Hypothalamus (tissue), 51 donors: ENCODE measurements around the gene TRPM2.

ENCODE experiments used
- DNase-seq, 51 donors: peaks; one replicate each; lab custom pipeline; 2025; lab: John Stamatoyannopoulos, UW

The TRPM2 gene

DNA sequence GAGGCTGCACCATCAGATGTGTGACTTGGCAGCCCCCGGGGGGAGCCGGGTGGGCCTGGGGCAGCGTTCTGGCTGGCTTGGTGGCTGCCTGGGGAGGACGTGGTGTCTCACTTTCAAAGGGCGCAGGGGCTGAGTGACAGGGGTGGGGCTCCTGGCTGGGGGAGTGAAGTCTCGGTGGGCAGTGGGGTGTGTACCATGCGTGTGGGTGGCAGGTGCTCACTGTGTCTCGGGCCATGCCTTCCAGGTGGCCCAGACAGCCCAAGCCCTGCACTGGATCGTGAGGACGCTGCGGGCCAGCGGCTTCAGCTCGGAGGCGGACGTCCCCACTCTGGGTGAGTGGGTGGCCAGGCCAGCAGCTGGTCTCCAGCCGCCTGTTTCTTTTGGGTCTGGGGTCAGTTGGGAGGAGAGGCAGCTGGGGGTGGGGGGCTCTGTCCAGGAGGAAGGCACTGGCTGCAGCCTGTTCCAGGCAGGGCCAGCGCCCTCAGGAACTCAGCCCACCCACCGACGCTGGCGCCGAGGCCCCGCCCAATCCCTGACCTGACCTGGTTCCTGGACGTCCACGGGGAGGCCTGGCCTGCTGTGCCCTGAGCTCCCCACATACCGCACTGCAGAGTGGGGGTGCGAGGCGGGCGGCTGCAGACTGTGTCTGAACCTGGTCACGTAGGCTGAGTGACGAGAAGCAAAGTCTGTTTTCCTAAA lies 71.3 kb downstream of the TRPM2 start:
- DNase-seq: no peak

DNA sequence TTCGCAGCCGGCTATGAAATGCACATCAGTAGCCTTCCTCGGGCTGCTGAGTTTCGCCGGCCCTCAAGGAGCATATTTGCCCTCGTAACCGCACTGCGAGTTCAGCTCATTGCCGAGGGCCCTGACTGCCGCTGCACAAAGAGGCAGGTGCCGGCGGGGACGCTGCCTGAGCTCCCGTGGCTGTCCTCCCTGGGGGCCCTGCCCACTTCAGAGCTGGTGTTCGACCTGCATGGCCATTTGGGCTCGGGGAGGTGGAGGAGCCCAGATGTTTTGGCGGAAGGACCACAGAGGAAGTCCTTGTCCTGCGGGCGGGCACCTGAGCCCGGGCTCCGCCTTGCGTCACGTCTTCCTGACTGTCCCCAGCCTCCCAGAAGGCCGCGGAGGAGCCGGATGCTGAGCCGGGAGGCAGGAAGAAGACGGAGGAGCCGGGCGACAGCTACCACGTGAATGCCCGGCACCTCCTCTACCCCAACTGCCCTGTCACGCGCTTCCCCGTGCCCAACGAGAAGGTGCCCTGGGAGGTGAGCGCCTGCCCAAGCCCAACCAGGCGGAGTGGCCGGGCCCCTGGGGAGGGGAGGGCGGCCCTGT lies 72.0 kb downstream of the TRPM2 start:
- no peak for DNase-seq

DNA sequence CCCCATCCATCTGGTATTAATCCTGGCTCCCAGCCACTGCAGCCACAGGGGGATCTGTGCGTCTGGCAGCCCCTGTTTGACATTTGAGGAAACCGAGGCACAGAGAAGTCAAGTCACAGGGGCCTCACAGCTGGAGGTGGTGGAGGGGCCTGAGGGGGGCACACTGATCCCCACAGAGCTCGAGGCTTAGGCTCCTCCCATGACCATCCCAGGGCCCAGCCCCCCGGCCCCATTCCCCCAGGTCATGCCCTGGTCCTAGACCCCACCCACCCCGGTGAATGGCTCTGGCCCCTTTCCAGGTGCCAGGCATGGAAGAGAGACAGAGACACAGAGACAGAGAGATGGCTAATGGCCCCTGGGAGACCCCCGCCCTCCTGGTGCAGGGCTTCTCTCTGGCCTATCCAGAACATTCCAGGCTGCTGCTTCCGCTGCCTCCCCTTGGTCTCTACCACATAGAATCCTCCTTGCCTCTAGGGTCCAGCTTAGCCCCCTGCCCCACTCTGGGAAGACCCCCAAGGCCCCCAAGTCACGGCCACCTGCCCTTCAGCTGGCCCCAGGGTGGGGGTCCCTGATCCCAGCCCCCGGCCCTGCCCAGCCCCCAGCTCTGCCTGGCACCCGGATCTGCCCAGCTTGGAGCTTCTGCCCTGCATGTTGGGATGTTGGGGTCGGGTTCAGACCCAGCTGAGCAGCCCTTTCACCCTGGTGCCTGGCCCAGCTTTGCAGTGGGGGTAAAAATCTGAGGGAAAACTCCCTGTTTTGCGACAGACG lies 72.7 kb downstream of the TRPM2 start:
- no peak for DNase-seq

DNA sequence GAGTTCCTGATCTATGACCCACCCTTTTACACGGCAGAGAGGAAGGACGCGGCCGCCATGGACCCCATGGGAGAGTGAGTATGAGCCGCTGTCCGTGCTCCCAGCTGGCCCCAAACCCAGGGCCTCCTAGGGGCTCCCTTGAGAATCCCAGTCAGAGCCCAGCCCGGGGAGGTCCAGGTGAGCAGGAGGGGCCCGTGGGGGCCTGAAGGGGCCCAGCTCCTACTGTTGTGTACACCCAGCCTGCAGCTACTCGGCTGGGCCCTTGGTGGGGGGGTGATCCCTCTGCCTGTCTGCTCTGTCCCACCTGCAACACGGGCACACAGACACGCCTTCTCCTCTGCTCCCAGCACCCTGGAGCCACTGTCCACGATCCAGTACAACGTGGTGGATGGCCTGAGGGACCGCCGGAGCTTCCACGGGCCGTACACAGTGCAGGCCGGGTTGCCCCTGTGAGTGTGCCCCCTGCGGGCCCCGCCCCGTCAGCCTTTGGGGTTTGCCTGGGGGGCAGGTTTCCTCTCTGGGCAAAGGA lies 73.3 kb downstream of the TRPM2 start:
- no peak for DNase-seq

DNA sequence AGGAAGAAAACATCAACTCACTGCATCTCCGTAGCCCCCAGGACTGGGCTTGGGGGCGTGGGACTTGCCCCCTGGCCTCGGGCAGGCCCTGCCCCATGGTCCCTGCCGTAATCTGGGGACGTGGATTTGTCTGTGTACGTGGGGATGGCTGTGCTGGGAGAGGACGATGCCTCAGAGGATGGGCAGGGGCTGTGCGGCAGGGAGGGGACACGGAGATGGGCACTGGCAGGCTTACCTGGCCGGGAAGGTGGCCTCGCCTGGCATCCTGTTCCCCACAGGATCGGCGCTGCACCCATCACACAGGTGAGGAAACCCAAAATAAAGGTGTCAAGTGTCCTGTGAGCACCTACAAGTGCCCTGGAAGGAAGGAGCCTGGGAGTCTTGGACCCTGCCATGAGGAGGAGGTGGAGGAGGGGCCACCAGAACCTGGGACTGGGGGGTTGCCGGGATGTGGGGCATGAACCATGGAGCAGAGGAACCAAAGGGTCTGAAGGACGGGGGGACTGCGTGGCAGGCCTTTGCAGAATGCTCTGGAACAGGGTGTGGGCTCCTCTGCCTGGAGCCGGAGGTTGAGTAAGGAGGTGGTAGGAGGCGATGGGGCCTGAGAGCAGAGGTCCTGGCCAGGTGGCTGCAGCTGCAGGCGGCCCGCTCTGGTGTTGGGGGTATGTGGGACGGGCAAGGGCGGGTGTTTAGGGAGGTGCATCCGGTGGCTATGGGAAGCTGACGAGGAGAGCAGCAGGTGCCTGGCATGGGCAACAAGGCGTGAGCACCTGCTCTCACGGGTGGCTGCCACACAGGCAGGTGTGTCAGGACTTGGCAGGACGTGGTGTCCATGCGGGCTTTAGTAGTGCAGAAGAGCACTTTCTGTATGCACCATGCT lies 74.1 kb downstream of the TRPM2 start:
- no peak for DNase-seq

DNA sequence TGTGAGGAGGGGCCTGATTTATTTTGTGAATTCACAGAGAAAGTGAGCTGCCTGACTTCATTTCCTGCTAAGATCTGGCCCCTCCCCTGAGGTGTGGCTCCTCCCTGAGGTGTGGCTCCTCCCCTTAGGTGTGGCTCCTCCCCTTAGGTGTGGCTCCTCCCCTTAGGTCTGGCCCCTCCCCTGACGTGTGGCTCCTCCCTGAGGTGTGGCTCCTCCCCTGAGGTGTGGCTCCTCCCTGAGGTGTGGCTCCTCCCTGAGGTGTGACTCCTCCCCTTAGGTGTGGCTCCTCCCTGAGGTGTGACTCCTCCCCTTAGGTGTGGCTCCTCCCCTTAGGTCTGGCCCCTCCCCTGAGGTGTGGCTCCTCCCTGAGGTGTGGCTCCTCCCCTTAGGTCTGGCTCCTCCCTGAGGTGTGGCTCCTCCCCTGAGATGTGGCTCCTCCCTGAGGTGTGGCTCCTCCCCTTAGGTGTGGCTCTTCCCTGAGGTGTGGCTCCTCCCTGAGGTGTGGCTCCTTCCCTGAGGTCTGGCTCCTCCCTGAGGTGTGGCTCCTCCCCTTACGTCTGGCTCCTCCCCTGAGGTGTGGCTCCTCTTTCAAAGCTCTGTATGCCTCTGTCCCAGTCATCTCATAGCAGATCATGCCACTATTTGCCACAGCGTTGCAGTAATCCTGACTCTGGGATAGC lies 75.0 kb downstream of the TRPM2 start:
- no peak for DNase-seq

DNA sequence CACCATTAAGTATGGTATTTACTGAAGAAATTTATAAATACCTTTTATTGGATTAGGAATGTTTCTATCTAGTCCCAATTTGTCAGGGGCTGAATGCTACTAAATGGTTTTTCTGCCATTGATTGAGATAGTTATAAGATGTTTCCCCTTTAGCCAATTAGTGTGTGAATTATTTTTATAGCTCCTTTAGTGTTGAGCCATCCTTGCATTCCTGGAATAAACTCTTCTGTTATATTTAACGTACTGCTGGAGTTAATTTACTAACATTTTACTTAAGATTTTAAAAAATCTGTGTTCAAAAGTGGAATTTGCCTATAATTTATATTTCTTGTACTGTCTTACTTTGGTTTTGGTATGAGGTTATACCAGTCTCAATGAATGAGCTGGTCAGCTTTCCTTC lies 76.5 kb downstream of the TRPM2 start:
- DNase-seq: no peak

DNA sequence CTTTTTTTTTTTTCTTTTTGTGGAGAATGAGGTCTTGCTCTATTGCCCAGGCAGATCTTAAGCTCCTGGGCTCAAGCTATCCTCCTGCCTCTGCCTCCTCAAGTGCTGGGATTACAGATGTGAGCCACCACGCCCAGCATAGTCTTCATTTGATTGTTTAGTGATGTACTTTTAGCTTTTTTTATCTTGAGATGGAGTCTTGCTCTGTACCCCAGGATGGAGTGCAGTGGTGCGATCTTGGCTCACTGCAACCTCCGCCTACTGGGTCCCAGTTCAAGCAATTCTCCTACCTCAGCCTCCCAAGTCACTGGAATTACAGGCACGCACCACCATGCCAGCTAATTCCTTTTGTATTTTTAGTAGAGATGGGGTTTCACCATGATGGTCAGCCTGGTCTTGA lies 77.9 kb downstream of the TRPM2 start:
- no peak for DNase-seq

DNA sequence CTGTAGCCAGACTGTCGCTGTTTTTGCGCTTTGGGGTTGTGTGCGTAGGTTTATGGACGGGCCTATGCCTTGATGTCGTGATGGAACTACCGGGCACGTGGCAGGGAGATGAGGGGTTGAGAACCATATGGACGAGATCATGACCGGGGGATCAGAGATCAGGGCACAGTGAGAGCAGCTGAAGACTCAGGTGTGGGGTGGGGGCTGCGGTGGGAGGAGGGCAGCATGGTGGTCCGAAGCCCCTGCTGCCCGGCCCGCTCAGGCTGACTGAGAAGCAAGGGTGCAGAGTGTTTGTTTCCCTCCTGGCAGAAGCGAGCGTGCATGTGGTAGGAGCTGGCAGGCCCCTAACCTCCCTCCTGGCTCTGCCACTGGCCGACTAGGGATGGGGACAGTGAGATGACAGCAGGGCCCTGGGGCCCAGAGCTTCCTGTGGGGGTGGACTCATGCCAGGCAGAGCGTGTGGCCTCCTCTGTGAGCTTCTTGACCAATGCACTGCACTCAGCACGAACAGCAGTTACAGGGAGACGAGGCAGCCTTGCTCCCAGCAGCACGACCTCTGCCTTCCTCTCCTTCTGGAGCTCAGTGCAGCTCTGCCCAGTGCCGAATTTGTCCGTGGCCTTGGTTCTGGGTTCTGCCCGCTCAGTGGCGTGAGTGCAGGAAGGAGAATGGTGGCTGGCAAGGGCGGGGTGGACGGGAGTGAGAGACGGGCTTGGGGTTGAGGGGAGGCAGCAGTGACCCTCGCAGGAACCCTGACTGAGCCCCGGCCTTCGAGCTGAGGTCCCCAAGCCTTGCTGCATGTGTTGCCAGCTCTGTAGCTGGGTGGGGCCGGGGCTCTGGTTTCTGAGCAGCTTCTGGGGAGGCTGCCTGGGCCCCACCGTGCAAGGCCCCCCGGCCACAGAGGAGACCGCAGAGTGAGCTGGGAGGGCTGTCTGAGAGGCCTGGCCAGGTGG lies 79.7 kb downstream of the TRPM2 start:
- no peak for DNase-seq

DNA sequence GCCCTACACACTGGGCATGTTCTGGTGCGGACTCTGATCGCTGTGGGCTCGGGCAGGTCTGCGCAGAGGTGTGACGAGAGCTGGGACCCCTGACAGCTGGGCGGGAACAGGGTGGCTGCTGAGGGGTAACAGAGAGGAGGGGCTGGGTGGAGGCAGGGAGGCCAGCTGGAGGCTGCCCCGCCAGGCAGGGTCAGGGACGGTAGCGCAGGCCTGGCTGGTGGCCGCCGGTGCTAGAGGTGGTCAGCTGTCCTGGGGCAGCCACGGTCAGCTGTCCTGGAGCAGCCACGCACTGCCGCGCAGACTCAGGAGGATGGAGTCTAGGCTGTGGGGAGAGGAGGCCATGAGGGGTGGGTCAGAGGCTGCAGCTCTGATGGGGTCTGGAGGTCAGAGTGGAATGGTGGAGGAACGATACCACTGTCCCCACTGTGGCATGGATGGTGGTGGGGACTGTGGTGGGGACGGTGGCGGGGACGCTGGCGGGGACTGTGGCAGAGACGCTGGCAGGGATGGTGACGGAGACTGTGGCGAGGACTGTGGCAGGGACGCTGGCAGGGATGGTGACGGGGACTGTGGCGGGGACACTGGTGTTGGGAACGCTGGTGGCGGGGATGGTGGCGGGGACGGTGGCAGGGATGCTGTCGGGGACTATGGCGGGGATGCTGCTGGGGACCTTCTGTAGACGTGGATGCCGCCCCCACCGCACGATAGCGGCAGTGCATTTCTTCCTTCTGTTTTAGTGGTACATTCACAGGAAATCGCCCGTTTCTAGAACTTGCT lies 80.6 kb downstream of the TRPM2 start:
- DNase-seq: no peak

DNA sequence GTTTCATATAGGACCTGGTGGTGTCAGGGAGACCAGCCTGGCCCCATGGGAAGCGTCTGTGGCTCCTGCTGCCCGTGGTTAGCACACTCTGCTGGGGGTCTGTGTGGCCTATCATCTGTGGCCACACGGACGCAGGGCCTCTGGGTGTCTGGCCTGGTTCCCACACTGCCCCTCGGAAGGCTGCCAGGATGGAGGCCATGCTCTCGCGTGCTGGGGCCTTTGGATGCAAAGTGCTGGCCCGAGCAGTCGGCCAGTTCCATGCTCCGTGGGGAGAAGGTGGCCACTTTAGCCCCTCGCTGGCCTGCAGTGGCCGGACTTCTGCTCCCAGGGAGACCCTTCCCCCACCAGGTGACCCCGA lies 81.1 kb downstream of the TRPM2 start:
- no peak for DNase-seq

DNA sequence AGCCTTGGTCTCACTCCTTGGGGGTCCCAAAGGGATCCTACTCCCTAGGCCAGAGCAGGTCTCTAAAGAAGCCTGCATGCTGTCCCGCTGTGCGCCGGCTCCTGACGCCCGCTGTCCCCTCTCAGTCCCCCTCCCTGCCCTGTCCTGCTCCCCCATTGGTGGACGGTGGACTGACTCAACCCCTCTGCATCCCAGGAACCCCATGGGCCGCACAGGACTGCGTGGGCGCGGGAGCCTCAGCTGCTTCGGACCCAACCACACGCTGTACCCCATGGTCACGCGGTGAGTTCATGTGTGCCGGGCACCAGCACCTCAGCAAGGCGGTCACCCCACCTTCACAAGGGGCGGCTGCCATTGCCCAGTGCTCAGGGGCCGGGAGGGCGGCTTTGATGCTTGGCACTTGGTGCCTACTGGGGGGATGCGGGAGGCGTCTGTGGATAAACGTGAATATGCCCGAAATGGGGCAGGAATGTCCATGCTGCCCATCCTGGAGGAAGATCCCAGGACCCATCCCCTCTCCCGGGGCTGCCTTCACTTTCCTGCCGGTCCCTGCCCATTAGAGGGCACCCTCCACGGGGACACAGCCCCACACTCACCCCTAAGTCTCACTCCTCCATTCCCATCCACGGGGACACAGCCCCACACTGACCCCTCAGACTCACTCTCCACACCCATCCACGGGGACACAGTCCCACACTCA lies 81.7 kb downstream of the TRPM2 start:
- no peak for DNase-seq

DNA sequence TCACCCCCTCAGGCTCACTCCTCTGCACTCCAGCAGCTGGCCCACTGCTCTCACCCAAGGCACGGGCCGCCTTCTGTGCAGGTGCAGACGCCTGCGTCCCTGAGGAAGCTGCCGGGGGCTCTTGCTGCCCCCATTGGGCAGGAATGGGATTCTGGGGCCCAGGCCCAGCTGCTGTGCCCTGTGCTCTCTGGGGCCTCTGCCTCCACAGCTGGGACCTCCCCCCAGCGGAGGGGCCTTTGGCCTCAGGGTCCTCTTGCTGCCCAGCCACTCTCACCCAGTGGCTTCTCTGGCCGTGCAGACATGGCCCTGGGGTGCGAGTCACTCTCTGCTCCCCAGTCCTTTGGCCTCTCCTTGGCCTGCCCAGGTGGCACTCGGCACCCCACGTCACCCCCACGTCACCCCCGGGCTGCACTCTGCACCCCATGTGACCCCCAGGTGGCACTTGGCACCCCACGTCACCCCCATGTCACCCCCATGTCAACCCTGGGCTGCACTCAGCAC lies 82.7 kb downstream of the TRPM2 start:
- no peak for DNase-seq

DNA sequence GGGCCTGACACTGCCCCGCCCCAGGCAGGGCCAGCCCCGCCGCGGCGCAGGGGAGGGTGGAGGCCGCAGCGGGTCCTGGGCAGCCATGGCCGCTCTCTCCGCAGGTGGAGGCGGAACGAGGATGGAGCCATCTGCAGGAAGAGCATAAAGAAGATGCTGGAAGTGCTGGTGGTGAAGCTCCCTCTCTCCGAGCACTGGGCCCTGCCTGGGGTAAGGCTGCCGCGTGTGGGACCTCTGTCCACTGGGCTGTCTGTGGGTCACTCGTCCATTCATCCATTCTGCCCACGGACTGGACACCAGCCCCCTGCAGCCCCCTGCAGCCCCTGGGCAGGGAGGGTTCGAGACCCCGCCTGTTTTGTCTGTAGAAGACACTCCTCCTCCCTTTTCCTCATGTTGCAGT lies 83.5 kb downstream of the TRPM2 start:
- no peak for DNase-seq

DNA sequence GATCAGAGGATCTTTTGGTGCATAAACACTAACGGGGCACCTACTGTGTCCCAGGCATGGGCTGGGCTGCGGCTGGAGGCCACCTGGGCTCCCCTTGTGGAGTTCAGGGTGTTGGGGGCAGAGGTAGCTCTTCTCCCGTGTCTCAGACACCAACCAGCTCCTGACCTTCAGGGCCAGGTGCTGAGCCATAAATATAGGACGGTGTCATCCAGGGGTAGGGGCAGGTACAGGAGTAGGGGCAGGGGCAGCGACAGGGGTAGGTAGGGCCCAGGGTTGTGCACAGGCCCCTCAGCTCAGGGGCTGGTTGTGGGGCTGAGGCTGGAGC lies 83.9 kb downstream of the TRPM2 start:
- DNase-seq: no peak

DNA sequence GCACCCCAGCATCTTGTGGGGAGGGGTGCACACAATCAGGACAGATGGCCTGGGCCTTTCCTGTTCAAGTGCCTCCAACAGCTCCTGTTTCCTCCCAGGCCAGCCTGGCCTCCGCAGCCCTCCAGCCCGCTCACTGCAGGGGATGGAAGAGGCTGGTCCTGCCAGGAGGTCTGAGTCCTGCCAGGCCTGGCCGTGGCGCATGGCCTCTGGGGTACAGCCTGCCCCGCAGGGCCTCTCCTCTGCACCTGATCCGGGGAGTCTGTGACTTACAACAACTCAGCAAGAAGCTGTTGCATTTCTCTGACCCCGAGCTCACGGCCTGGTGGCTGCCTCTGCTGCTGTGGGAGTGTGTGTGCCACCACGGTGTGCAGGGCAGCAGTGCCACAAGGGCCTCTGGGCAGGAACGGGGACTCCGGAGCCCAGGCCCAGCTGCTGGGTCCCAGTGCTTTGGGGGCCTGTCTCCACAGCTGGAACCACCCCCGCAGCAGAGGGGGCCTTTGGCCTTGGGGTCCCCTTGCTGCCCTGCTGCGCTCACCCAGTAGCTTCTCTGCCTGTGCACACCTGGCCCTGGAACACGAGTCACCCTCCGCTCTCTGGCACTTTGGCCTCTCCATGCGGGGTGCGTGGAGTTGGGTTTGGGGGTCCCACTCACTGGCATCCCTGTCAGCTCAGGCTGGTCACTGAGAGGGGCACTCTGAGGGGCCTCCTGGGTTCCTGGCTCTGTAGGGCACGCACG lies 84.4 kb downstream of the TRPM2 start:
- DNase-seq: no peak
